ENCODE data around the gene R3HDM1. TPM values are rescaled to one million over a fixed set of nuclear protein-coding genes. Genes with fewer than 3 reads are reported as not detected.

R3HDM1 gene
- total and polyA plus RNA-seq, 2 donors (not counting 1 experiment from before 2014, with no cell fraction given) = 23.7 to 57.8 TPM

GRCh38 chr2:135600915-135601314 is 69.6 kb downstream of the R3HDM1 start:
- H4K20me1 ChIP-seq (ENCODE audit: control insufficient read depth, insufficient read depth, low read length, poor library complexity, severe bottlenecking) = no peaks in the 10 kb centered on the region
- no CpG with 5 or more reads among the region's 2 CpGs for WGBS (ENCODE audit: insufficient coverage)
- POLR2A ChIA-PET = no interaction called here
- H3K4me1 ChIP-seq (ENCODE audit: control insufficient read depth in 2 of 2, insufficient read depth in 2 of 2, low read length in 2 of 2) = no peaks in the 10 kb centered on the region
- H3K36me3 ChIP-seq (replicated peaks in 1 of 2; ENCODE audit: control extremely low read depth in 1 of 2, control insufficient read depth in 1 of 2, extremely low read depth in 1 of 2, insufficient read depth in 2 of 2, low read length in 1 of 2) = peaks cover 0 to 26% of the 10 kb centered on the region in 2 experiments
- H3K27me3 ChIP-seq (replicated peaks in 1 of 4; ENCODE audit: control extremely low read depth in 1 of 4, control insufficient read depth in 3 of 4, insufficient read depth in 4 of 4, low read length in 3 of 4) = no peaks in the 10 kb centered on the region
- no peaks in the 10 kb centered on the region for H3K4me1 Mint-ChIP-seq
- no peak overlapping the region for H3K4me3 Mint-ChIP-seq
- intact Hi-C loops (cut with micrococcal nuclease) = no loop called here
- H3K9me3 ChIP-seq (ENCODE audit: control extremely low read depth in 1 of 3, control insufficient read depth in 2 of 3, insufficient read depth in 1 of 3, low read length in 2 of 3) = no peaks in the 10 kb centered on the region
- no peak overlapping the region for H2AFZ ChIP-seq (ENCODE audit: insufficient read depth, low read depth, low read length, poor library complexity, severe bottlenecking)
- no peaks in the 10 kb centered on the region for H3K79me2 ChIP-seq (ENCODE audit: control insufficient read depth, insufficient read depth, low read length)
- H3K4me2 ChIP-seq (replicated peaks; ENCODE audit: low read depth, low read length, poor library complexity, severe bottlenecking) = no peak overlapping the region
- TF ChIP-seq EZH2 (IDR thresholded peaks at IDR 0.05; ENCODE audit: borderline replicate concordance, insufficient read depth, low read depth, low read length, poor library complexity, severe bottlenecking) (no peak), CTCF (IDR thresholded peaks at IDR 0.05) (no peak)
- no peak for DNase-seq
- no peaks in the 10 kb centered on the region for H3K27me3 Mint-ChIP-seq
- H3K27ac ChIP-seq (ENCODE audit: low read length in 2 of 2) = no peak overlapping the region
- ATAC-seq (ENCODE audit: low read depth) = no peak
- CTCF ChIA-PET = interaction anchor here (1.2 to 2.4 kb wide), 5 partner anchors 104 to 612 kb away, joined by 3 to 24 read pairs (median 4); no protein-coding TSS in a partner anchor
- H3K9me3 Mint-ChIP-seq (ENCODE audit: insufficient read depth) = no peaks in the 10 kb centered on the region
- H3K27ac Mint-ChIP-seq = no peak overlapping the region
- no peak overlapping the region for H3K9ac ChIP-seq (ENCODE audit: low read length)
- no peak overlapping the region for H3K4me3 ChIP-seq (ENCODE audit: control extremely low read depth in 1 of 5, extremely low read depth in 1 of 5, insufficient read depth in 1 of 5, low read depth in 2 of 5, low read length in 4 of 5)

GRCh38 chr2:135603543-135603942 is 72.3 kb downstream of the R3HDM1 start:
- POLR2A ChIA-PET = no interaction called here
- H3K27me3 Mint-ChIP-seq = no peaks in the 10 kb centered on the region
- H3K9me3 Mint-ChIP-seq (ENCODE audit: insufficient read depth) = no peaks in the 10 kb centered on the region
- WGBS (ENCODE audit: insufficient coverage) = 98% methylated on average over 7 of the region's 7 CpGs
- Histone ChIP-seq H3K4me1 (ENCODE audit: control insufficient read depth in 2 of 2, insufficient read depth in 2 of 2, low read length in 2 of 2) (no peaks in the 10 kb centered on the region), H3K27ac (ENCODE audit: low read length in 2 of 2) (no peak overlapping the region), H3K9me3 (ENCODE audit: control extremely low read depth in 1 of 3, control insufficient read depth in 2 of 3, insufficient read depth in 1 of 3, low read length in 2 of 3) (no peaks in the 10 kb centered on the region), H3K36me3 (replicated peaks in 1 of 2; ENCODE audit: control extremely low read depth in 1 of 2, control insufficient read depth in 1 of 2, extremely low read depth in 1 of 2, insufficient read depth in 2 of 2, low read length in 1 of 2) (peaks cover 0 to 30% of the 10 kb centered on the region in 2 experiments), H3K9ac (ENCODE audit: low read length) (no peak overlapping the region), H3K4me3 (ENCODE audit: control extremely low read depth in 1 of 5, extremely low read depth in 1 of 5, insufficient read depth in 1 of 5, low read depth in 2 of 5, low read length in 4 of 5) (no peak overlapping the region), H2AFZ (ENCODE audit: insufficient read depth, low read depth, low read length, poor library complexity, severe bottlenecking) (no peak overlapping the region), H3K27me3 (replicated peaks in 1 of 4; ENCODE audit: control extremely low read depth in 1 of 4, control insufficient read depth in 3 of 4, insufficient read depth in 4 of 4, low read length in 3 of 4) (no peaks in the 10 kb centered on the region), H4K20me1 (ENCODE audit: control insufficient read depth, insufficient read depth, low read length, poor library complexity, severe bottlenecking) (no peaks in the 10 kb centered on the region), H3K79me2 (ENCODE audit: control insufficient read depth, insufficient read depth, low read length) (no peaks in the 10 kb centered on the region), H3K4me2 (replicated peaks; ENCODE audit: low read depth, low read length, poor library complexity, severe bottlenecking) (no peak overlapping the region)
- intact Hi-C loops (cut with micrococcal nuclease) = no loop called here
- no peak for ATAC-seq (ENCODE audit: low read depth)
- CTCF ChIA-PET = no interaction called here
- no peak overlapping the region for H3K27ac Mint-ChIP-seq
- TF ChIP-seq CTCF (IDR thresholded peaks at IDR 0.05) (no peak), EZH2 (IDR thresholded peaks at IDR 0.05; ENCODE audit: borderline replicate concordance, insufficient read depth, low read depth, low read length, poor library complexity, severe bottlenecking) (no peak)
- H3K4me1 Mint-ChIP-seq = no peaks in the 10 kb centered on the region
- H3K4me3 Mint-ChIP-seq = no peak overlapping the region
- no peak for DNase-seq

Data from B cell (primary cell).